SH-SY5Y (cell line): ENCODE results near the gene TCF7L1.

Experiments used
- GATA2 ChIP-seq: IDR thresholded peaks from 2 replicates; pipeline ENCODE4 v1.6.1; 2011; ENCODE audit warnings: mild to moderate bottlenecking, low read depth, low read length
- GATA3 ChIP-seq: IDR thresholded peaks from 2 replicates; pipeline ENCODE4 v1.6.1; 2011; ENCODE audit warnings: low read depth, mild to moderate bottlenecking, low read length, moderate library complexity

The TCF7L1 gene

GRCh38 chr2:85116207-85116606 is 17.0 kb upstream of the TCF7L1 start:
- TF ChIP-seq GATA3 (no peak), GATA2 (no peak)

- TF ChIP-seq GATA3 (no peak), GATA2 (no peak)
Observed at GRCh38 chr2:85119900-85120299, 13.3 kb upstream of the TCF7L1 start.

- TF ChIP-seq GATA3 = no peak
- no peak for TF ChIP-seq GATA2
Observed at GRCh38 chr2:85120363-85120762, 12.8 kb upstream of the TCF7L1 start.

GRCh38 chr2:85129861-85130260 is 3.3 kb upstream of the TCF7L1 start:
- TF ChIP-seq GATA2 = no peak
- no peak for TF ChIP-seq GATA3

DNA sequence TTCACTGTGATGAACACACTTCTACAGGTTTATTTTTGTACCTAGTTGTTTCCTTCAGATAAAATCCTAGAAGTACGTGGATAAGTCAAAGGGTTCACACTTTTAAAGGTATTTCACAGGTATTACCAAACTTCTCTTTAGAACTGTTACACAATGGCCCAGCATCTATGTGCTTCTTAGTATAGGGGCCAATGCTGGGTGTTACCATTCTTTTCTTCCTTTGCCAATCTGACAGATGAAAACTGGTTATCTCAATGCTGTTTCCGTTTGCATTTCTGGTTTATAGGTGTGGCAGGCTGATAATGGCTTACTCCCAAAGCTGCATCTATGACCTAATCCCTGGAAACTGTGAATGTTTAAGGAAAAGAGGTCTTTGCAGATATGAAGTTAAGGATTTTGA is 2.8 kb upstream of the TCF7L1 start:
- TF ChIP-seq GATA2 (no peak), GATA3 (no peak)

GRCh38 chr2:85131116-85131515 is 2.1 kb upstream of the TCF7L1 start:
- TF ChIP-seq GATA2 = no peak
- TF ChIP-seq GATA3 = no peak

- TF ChIP-seq GATA3 (no peak), GATA2 (no peak)
Observed at GRCh38 chr2:85132397-85132796, 795 bp upstream of the TCF7L1 start.

DNA sequence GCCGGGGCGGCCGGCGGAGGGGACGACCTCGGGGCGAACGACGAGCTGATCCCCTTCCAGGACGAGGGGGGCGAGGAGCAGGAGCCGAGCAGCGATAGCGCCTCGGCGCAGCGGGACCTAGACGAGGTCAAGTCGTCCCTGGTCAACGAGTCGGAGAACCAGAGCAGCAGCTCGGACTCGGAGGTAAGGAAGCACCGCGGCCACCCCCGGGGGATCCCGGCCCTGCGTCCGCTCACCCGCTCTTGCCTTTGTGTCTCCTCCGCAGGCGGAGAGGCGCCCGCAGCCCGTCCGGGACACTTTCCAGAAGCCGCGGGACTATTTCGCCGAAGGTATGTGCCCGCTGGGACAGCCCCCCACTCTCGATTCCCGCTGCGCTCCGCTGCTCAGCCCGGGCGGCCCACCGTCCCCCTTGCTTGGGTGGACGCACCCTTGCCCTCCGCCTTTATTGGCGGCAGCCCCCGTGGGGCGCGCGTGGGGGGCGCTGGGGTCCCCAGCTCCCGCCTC is 611 bp downstream of the TCF7L1 start:
- TF ChIP-seq GATA3 (no peak), GATA2 (no peak)

- TF ChIP-seq GATA3 (no peak), GATA2 (no peak)
Observed at GRCh38 chr2:85134255-85134895, 1.2 kb downstream of the TCF7L1 start.

DNA sequence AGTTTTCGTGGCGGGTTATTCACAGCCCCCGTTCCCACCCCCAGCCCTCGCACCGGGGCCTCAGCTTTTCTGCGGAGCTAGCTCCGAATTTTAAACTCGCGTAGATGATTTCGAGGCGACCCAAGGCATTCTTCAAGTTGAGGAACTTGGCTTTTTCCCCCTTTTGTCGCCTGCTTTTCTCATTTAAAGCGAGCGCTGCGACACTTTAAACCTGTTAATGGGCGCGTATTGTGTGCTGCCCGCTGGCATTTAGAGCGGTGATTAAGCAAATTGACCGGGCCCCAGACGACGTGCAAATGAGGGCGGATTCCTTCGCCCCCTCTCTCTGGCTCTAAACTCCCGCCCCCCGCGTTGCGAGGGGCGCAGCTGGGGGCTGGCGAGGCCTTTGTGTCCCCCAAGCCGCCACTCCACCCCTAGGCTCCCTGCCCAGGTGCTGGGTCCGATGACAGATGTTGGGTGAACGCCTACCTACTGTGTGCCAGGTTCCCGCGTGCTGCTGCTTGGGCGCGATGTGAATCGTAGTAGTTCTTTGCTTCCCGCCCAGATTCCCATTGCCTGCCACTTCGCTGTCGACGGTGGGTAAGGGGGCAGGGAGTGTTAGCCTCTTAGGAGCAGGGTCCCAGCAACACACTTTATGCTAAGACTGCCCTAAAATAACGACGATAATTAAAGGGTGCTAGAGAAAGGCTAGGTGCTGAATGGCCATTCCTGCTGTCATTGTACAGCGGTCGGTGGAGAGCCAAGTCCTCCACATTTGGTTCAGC is 1.9 kb downstream of the TCF7L1 start:
- no peak for TF ChIP-seq GATA3
- no peak for TF ChIP-seq GATA2

DNA sequence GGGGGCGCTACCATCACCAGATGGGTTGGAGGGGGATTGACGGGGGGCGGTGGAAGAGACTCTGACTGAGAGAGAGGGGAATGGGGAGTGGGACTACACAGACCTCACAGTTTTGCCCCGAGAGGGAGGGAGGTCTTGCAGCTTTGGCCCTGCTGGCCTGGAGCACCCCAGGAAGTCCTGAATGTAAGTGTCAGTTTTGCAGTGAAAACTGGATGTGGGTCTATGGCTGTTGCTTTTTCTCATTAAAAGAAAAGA is 2.4 kb downstream of the TCF7L1 start:
- TF ChIP-seq GATA2 (no peak), GATA3 (no peak)

- no peak for TF ChIP-seq GATA3
- TF ChIP-seq GATA2 = no peak
Observed at GRCh38 chr2:85137156-85137555, 4.0 kb downstream of the TCF7L1 start.

DNA sequence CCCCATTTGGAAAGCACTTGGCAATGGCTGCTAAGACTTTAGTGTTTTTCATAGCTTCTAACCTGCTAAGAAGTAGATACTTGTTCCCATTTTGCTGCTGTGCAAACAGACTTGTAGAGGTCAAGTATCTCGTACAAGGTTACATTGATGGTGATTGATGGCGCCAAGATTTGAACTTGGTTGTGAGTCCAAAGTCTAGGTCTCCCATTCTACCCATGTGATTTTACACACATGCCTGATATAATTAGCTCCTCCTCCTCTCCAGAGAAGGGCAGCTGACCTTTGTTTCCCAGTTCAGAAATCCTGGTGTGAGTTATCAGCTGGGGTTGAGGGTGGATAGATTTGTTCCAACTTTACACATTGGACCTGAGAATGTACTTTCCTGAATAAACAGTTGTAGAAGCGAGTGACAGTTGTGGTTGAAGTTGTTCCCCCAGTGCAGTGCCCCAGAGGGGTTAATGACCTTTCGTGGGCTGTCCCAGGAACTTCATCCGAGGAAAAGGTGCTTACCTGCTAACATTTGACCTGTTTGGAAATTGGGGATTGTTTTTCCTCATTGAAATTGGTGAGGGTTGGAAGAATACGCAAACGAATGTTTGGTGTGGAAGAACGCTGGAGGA is 10.4 kb downstream of the TCF7L1 start:
- TF ChIP-seq GATA2 = no peak
- no peak for TF ChIP-seq GATA3

- TF ChIP-seq GATA3 (no peak), GATA2 (no peak)
Observed at GRCh38 chr2:85145116-85145820, 12.1 kb downstream of the TCF7L1 start.

GRCh38 chr2:85148190-85148589 is 15.0 kb downstream of the TCF7L1 start:
- TF ChIP-seq GATA3 (no peak), GATA2 (no peak)
